Ovary (tissue), 3 donors: ENCODE measurements around the gene JAM3.

Source experiments
- CTCF ChIP-seq, 3 donors: fragments of 450-650 bp in 2 of 3; fragments of 200-600 bp in 1 of 3; IDR thresholded peaks; one replicate each; pipeline versions ENCODE4 v1.5.1 to v1.8.0; 2016 to 2022; ENCODE audit warnings: antibody characterized with exemption in 3 of 3, mild to moderate bottlenecking in 1 of 3
- EP300 ChIP-seq: sonication (generic); formaldehyde crosslinking; IDR thresholded peaks from one replicate; pipeline ENCODE4 v1.6.1; 2017; ENCODE audit warnings: antibody characterized with exemption
- POLR2A ChIP-seq: fragments of 450-650 bp; IDR thresholded peaks from one replicate; pipeline ENCODE4 v1.6.1; 2017; ENCODE audit warnings: antibody characterized with exemption, mild to moderate bottlenecking, moderate library complexity
- donor health status: DM: no; HTN: no; CAD: no.

GRCh38 chr11:134155946-134156865 lies 87.3 kb downstream of the JAM3 start:
- TF ChIP-seq EP300, result no peak
- no peak for TF ChIP-seq CTCF (IDR thresholded peaks at IDR 0.05)
- TF ChIP-seq POLR2A, result no peak
